Calu3 (cell line): ENCODE results near the gene XYLB. TPM values are rescaled to one million over a fixed set of nuclear protein-coding genes. Genes with fewer than 3 reads are reported as not detected.
"Not testable (repeated sequence)": the region's sequence is repeated elsewhere in the genome, so short reads cannot be mapped to it uniquely, and the experiment has no call there.

Experiments
- BruUV-seq: library from RNA; stranded (reverse); fragments of 400-500 nt; replicated peaks from 2 replicates; lab custom pipeline; 2021; lab: Mats Ljungman, UMichigan
- CTCF ChIA-PET: fragments of 300-600 bp; sonication (Branson Sonifier 250); formaldehyde crosslinking; loops from one replicate; lab custom pipeline; 2022; ENCODE audit warnings: antibody characterized with exemption; lab: Charles Lee
- DNase-seq: peaks from one replicate; pipeline ENCODE4 v3.0.0; 2022
- H3K27ac Mint-ChIP-seq: one replicate; pipeline ENCODE4 v1.8.0; 2022; ENCODE audit warnings: mixed read lengths; ENCODE audit not compliant: unreplicated experiment
- H3K27me3 Mint-ChIP-seq: one replicate; pipeline ENCODE4 v1.8.0; 2022; ENCODE audit warnings: mixed read lengths; ENCODE audit not compliant: unreplicated experiment
- H3K36me3 Mint-ChIP-seq: one replicate; pipeline ENCODE4 v1.8.0; 2022; ENCODE audit warnings: mild to moderate bottlenecking, moderate library complexity, mixed read lengths; ENCODE audit not compliant: insufficient read depth, unreplicated experiment
- H3K4me1 Mint-ChIP-seq: one replicate; pipeline ENCODE4 v1.8.0; 2022; ENCODE audit warnings: mild to moderate bottlenecking, low read depth, mixed read lengths; ENCODE audit not compliant: unreplicated experiment
- H3K4me3 Mint-ChIP-seq: one replicate; pipeline ENCODE4 v1.8.0; 2022; ENCODE audit warnings: mild to moderate bottlenecking, low read depth, moderate library complexity, mixed read lengths; ENCODE audit not compliant: unreplicated experiment
- H3K9me3 Mint-ChIP-seq: one replicate; pipeline ENCODE4 v1.8.0; 2022; ENCODE audit warnings: low read depth, mixed read lengths; ENCODE audit not compliant: unreplicated experiment
- intact Hi-C: fragments of 100-400 bp; cut with micrococcal nuclease; formaldehyde crosslinking; loops from one replicate; pipeline ENCODE4 v1.10.0; 2022; ENCODE audit not compliant: unreplicated experiment
- total RNA-seq: library from RNA; stranded (reverse); gene quantifications from 2 replicates; pipeline ENCODE4 v1.2.3, GENCODE V29; 2022
- TF ChIP-seq, protein P1 (sequence below): fragments of 200-600 bp; IDR thresholded peaks from one replicate; pipeline ENCODE4 v1.8.0; 2022; ENCODE audit warnings: antibody characterized with exemption; ENCODE audit not compliant: unreplicated experiment

XYLB gene
- total RNA-seq, 1 experiment from 2014 or later = 12.2 TPM

DNA sequence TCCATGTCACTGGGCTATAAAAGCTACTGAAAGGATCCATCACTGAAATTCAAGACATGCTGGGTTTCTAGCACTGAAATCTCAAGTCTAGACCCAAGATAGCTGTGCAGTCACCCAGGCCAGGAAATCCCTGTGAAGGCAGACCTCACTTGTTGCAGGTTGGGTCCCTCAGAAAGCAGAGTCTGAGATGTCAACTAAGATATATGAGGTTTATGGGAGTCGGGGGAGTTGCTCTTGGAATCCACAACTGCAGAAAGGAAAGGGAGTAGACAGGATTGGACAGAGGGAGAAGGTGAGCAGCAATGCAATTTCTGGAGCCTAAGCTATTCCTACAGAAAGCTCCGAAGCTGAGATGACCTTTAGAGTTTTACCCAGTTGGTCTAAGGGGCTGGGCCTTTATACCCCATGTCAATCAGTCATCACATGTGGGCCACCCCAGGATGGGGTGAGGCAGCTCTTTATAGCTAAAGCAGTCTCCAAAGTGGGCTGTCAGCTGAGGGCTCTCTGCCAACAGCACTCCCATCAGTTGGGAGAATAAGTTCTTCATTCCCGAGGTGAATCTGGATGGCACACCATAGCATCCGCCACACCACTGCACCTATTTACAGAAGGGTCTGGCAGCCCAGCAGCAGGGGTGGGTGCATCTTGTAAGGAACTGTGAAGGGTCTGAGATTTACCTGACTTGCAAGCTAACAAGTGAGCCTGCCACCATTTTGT, 54.8 kb downstream of the XYLB start:
- no peaks in the 10 kb centered on the region for H3K4me1 Mint-ChIP-seq
- H3K27me3 Mint-ChIP-seq = no peaks in the 10 kb centered on the region
- intact Hi-C loops = no loop called here
- BruUV-seq = no TSS peak
- H3K9me3 Mint-ChIP-seq = peaks cover 3% of the 10 kb centered on the region
- no peak overlapping the region for H3K4me3 Mint-ChIP-seq
- peaks cover 29% of the 10 kb centered on the region for H3K36me3 Mint-ChIP-seq
- CTCF ChIA-PET = no interaction called here
- H3K27ac Mint-ChIP-seq = no peak overlapping the region
- TF ChIP-seq, protein P1, sequence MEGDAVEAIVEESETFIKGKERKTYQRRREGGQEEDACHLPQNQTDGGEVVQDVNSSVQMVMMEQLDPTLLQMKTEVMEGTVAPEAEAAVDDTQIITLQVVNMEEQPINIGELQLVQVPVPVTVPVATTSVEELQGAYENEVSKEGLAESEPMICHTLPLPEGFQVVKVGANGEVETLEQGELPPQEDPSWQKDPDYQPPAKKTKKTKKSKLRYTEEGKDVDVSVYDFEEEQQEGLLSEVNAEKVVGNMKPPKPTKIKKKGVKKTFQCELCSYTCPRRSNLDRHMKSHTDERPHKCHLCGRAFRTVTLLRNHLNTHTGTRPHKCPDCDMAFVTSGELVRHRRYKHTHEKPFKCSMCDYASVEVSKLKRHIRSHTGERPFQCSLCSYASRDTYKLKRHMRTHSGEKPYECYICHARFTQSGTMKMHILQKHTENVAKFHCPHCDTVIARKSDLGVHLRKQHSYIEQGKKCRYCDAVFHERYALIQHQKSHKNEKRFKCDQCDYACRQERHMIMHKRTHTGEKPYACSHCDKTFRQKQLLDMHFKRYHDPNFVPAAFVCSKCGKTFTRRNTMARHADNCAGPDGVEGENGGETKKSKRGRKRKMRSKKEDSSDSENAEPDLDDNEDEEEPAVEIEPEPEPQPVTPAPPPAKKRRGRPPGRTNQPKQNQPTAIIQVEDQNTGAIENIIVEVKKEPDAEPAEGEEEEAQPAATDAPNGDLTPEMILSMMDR = no peak
- DNase-seq = no peak

DNA sequence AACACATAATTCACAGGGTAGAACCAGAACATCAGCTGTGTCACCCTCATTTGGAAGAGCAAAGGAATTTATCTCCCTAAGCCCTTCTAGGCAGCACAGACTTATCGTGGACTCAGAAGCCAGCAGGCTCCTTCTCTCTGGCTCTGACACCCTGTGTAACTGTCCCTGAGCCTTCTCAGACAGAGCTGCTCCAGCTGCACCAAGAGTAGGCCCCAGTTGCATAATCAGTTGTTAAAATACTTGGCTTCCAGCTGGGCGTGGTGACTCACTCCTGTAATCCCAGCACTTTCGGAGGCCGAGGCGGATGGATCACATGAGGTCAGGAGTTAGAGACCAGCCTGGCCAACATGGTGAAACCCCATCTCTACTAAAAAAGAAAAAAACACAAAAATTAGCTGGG, 57.7 kb downstream of the XYLB start:
- Mint-ChIP-seq H3K27ac (no peak overlapping the region), H3K27me3 (no peaks in the 10 kb centered on the region)
- no peak for DNase-seq

GRCh38 chr3:38411591-38411990, 65.0 kb downstream of the XYLB start:
- no TSS peak for BruUV-seq
- H3K4me3 Mint-ChIP-seq = no peak overlapping the region
- CTCF ChIA-PET = no interaction called here

More for the DNA sequence above, 57.7 kb downstream of the XYLB start:
- intact Hi-C loops = no loop called here
- CTCF ChIA-PET = no interaction called here
- TF ChIP-seq, protein P1 = no peak
- no TSS peak for BruUV-seq
- Mint-ChIP-seq H3K36me3 (peaks cover 19% of the 10 kb centered on the region), H3K4me3 (no peak overlapping the region), H3K9me3 (peaks cover 3% of the 10 kb centered on the region), H3K4me1 (no peaks in the 10 kb centered on the region)

DNA sequence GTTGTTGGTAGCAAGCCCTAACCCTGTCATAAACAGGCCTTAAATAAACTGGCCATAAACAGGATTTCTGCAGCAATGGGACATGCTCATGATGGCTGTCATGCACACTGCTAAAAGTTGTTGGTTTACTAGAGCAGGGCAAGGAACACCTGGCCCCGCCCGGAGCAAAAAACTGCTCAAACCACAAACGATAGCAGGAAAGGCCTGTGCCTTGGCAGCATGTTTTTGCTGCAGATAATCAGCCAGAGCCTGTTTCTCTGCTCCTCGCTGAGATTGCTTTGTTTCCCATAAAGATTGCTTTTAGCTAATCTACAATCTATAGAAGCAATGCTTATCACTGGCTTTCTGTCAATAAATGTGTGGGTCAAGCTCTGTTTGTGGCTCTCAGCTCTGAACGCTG, 74.2 kb downstream of the XYLB start:
- CTCF ChIA-PET, H3K27ac Mint-ChIP-seq, H3K4me3 Mint-ChIP-seq, H3K4me1 Mint-ChIP-seq, BruUV-seq, H3K36me3 Mint-ChIP-seq, H3K27me3 Mint-ChIP-seq, DNase-seq, intact Hi-C loops, H3K9me3 Mint-ChIP-seq: not testable (repeated sequence)

More at GRCh38 chr3:38411591-38411990, 65.0 kb downstream of the XYLB start:
- Mint-ChIP-seq H3K4me1 (no peaks in the 10 kb centered on the region), H3K27ac (no peak overlapping the region), H3K27me3 (no peaks in the 10 kb centered on the region), H3K9me3 (no peaks in the 10 kb centered on the region), H3K36me3 (no peaks in the 10 kb centered on the region)
- no peak for DNase-seq
- intact Hi-C loops = no loop called here
- TF ChIP-seq, protein P1 = no peak

- CTCF ChIA-PET = no interaction called here
- Mint-ChIP-seq H3K4me1 (no peaks in the 10 kb centered on the region), H3K27me3 (no peaks in the 10 kb centered on the region), H3K9me3 (no peaks in the 10 kb centered on the region), H3K4me3 (no peak overlapping the region), H3K36me3 (no peaks in the 10 kb centered on the region), H3K27ac (no peak overlapping the region)
- no TSS peak for BruUV-seq
- intact Hi-C loops = no loop called here
- TF ChIP-seq, protein P1 = no peak
- no peak for DNase-seq
Measured at GRCh38 chr3:38421679-38422336, 75.2 kb downstream of the XYLB start.

GRCh38 chr3:38426798-38427426, 80.3 kb downstream of the XYLB start:
- H3K9me3 Mint-ChIP-seq, BruUV-seq, H3K27ac Mint-ChIP-seq, H3K27me3 Mint-ChIP-seq, DNase-seq, H3K4me3 Mint-ChIP-seq, H3K4me1 Mint-ChIP-seq, intact Hi-C loops, CTCF ChIA-PET, H3K36me3 Mint-ChIP-seq: not testable (repeated sequence)
